CD4-positive, alpha-beta T cell treated with Interleukin-6 for 4 hours (primary cell): ENCODE measurements around the gene TUFT1.
A peak's percentile ranks its signal among the peaks of the same experiment; 100 is the strongest.
"Not testable (repeated sequence)": the region's sequence is repeated elsewhere in the genome, so short reads cannot be mapped to it uniquely, and the experiment has no call there.

Source experiments
- DNase-seq: peaks from one replicate; pipeline ENCODE4 v3.0.0-alpha.2; 2020; ENCODE audit warnings: mixed read lengths

TUFT1 gene

GRCh38 chr1:151581921-151582320, 41.8 kb downstream of the TUFT1 start:
- no peak for DNase-seq

GRCh38 chr1:151583796-151584195, 43.7 kb downstream of the TUFT1 start:
- no peak for DNase-seq

- DNase-seq = no peak
These were observed 44.2 kb downstream of the TUFT1 start for GRCh38 chr1:151584278-151584677.

GRCh38 chr1:151584780-151585179, 44.7 kb downstream of the TUFT1 start:
- DNase-seq = no peak

GRCh38 chr1:151585622-151586021, 45.5 kb downstream of the TUFT1 start:
- DNase-seq = no peak

GRCh38 chr1:151590961-151591360, 50.9 kb downstream of the TUFT1 start:
- no peak for DNase-seq

- peak; percentile 19 for DNase-seq
These were observed 53.6 kb downstream of the TUFT1 start for GRCh38 chr1:151593730-151594129.

GRCh38 chr1:151594143-151594625, 54.1 kb downstream of the TUFT1 start:
- peak; percentile 93 for DNase-seq

GRCh38 chr1:151596166-151596953, 56.3 kb downstream of the TUFT1 start:
- no peak for DNase-seq

GRCh38 chr1:151602550-151602949, 62.4 kb downstream of the TUFT1 start:
- DNase-seq = not testable (repeated sequence)

GRCh38 chr1:151604291-151604690, 64.2 kb downstream of the TUFT1 start:
- no peak for DNase-seq

GRCh38 chr1:151606384-151606783, 66.3 kb downstream of the TUFT1 start:
- no peak for DNase-seq

GRCh38 chr1:151606857-151607256, 66.7 kb downstream of the TUFT1 start:
- no peak for DNase-seq

- no peak for DNase-seq
These were observed 70.0 kb downstream of the TUFT1 start for GRCh38 chr1:151610142-151610541.

GRCh38 chr1:151611288-151611790, 71.2 kb downstream of the TUFT1 start:
- no peak for DNase-seq

- peak; percentile 92 for DNase-seq
These were observed 71.9 kb downstream of the TUFT1 start, which contains the start of gene SNX27 for GRCh38 chr1:151611832-151612500. Gene SNX27 (plus strand): TSS chr1:151612050. CDS start chr1:151612202, 152 bp downstream.

GRCh38 chr1:151612501-151613281, 72.6 kb downstream of the TUFT1 start:
- no peak for DNase-seq

- no peak for DNase-seq
These were observed 73.2 kb downstream of the TUFT1 start for GRCh38 chr1:151613282-151613780.

GRCh38 chr1:151615711-151616504, 75.8 kb downstream of the TUFT1 start:
- no peak for DNase-seq

GRCh38 chr1:151616505-151616849, 76.4 kb downstream of the TUFT1 start:
- no peak for DNase-seq

- DNase-seq = no peak
These were observed 77.9 kb downstream of the TUFT1 start for GRCh38 chr1:151618003-151618402.

- no peak for DNase-seq
These were observed 78.4 kb downstream of the TUFT1 start for GRCh38 chr1:151618470-151618869.
